GM19372 (cell line): Measurements from ENCODE around the gene AOPEP.

Source experiments
- ATAC-seq: cut with Tn5 transposase; IDR thresholded peaks from one replicate; pipeline ENCODE4 v1.9.1; 2021; ENCODE audit warnings: mild to moderate bottlenecking, low read depth, moderate library complexity; ENCODE audit not compliant: unreplicated experiment

The AOPEP gene

DNA sequence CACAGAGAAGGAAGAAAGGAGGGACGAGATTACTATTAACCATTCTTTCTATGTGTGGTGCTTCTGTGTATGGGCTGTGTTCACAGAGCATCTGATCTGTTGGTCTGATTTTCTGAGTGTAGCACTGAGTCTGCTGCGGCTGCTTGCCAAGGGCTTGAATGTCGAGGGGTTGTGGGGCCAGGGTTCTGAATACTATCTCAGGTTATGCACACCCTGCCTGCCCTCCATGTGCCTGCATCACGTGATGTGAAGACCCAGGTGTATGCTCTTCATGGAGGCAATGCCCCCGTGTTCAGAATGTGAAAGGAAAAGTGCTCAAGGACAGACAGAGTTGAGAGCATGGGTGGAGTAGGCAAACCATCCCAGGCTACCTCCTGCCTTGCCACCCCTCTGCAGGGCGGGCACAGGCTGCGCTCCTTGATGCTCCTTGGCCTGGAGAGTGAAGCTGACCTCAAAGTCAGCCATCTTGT, 336.1 kb downstream of the AOPEP start:
- no peak for ATAC-seq

DNA sequence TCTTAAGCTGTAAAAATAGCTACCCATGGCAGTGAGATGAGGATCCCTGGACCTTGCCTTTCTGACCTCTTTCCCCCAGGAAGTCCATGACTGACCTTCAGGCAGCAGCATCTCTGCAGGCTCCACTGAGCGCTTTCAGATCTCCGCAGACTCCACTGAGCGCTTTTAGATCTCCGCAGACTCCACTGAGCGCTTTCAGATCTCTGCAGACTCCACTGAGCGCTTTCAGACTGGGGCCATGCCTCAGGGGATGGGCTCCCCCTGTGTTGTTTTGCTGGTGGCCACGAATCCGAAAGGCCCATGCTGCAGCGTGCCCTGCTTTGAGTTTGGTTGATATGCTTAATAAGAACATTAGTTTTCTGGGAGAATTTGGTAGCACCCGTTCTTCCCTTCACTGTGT, 336.8 kb downstream of the AOPEP start:
- no peak for ATAC-seq

DNA sequence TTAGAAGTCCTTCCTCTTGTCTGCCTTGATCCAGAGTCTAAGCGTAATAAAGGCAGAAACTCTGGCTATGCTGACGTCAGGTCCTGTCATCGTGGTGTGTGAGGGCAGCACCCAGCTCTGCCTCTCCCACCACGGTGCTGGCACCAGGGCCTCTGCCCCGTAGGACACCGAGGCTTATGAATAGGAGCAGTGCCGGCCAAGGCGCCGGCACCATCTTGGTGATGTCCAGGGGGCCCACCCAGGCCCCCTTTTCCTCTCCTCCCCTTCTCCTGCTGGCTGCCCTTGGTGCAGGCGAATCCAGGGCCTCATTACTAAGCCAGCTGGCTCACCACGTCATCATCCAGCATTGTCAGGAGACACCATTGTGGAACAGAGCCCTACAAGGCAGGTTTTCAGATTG, 338.7 kb downstream of the AOPEP start:
- ATAC-seq: no peak

DNA sequence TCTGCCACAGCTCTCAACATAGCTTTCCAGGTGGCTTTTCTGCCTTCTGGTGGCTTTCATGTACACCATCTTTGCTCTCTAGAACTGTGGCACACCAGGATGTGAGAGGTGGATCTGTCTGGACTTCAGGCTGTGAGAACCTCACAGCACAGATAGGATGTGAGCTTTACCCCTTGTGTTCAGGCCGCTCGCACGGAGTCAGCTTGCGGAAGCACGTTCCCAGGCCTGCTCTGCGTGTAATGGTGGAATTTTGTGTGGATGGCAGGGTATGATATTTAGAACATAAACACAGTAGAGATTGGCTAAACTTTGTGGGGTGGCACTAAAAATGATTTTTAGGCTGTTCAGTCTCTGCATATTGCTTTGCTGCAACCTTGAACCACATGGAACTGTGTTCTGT, 340.6 kb downstream of the AOPEP start:
- ATAC-seq: no peak

DNA sequence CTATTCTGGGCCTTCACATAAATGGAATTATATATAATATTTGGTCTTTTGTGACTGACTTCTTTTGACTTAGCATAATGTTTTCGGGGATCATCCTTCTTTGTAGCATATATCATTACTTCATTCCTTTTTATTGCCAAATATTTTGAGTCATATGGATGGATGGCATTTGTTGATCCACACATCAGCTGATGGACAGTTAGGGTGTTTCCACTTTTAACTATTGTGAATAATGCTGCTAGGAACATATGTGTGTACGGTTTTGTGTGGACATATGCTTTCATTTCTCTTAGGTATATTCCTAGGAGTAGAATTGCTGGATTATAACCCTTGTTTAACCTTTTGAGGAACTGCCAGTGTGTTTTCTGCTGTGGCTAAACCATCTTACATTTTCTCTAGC, 341.4 kb downstream of the AOPEP start:
- ATAC-seq: no peak

DNA sequence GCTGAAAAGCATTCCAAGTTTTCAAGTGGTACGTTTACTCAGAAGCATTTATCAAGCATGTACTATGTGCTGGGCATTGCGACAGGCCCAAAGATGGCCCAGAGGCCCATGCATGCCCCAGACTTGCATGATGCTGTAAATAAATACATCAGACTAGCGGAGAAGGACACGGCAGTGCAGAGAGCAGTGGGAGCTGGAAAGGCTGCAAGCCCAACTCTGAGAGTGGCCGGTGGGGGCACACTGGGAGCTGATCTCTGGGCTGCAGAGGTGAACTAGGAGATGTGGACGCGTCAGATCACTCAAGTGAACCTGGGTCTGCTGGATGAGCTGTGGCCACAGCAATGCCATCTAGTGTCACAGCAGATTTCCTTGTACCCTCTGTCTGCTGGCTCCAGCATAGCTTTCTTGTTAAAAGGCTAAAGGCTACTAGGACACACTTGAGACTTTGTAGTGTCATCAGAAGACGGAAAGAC, 344.1 kb downstream of the AOPEP start:
- ATAC-seq: no peak

DNA sequence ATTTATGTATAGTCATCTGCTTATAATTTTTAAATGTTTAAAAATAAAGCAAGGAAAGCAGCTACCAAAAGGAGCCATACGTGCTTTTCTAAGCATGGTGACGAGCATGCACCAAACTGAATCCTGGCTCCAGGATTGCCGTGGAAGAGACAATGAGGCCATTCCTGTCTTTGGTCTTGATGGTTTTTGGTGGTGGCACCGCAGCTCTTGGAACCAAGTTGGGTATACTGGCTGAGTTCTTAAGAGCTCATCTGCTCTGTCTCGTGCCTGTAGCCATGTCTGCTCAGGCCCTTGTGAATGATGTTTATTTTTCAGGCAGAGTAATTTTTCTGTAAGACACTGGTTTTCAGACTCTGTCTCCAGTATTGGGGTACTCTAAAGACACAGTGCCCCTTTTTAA, 345.0 kb downstream of the AOPEP start:
- no peak for ATAC-seq

DNA sequence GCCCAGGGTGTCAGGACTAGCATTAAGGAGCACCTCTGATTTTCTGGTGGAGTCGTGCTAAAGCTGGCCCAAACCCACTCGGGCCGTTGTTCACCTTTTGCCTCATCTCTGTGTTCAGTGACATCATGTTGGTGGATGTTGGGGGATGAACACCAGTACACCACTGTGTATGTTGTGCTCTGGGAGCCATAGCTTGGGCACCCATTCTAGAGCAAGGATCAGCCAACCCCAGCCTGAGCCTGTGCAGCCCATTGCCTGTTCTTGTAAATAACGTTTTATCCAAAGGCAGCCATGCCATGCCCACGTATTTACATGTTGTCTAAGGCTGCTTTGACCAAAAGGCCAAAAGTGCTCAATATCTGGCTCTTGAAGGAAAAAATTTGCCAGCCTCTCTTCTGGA, 345.4 kb downstream of the AOPEP start:
- no peak for ATAC-seq

DNA sequence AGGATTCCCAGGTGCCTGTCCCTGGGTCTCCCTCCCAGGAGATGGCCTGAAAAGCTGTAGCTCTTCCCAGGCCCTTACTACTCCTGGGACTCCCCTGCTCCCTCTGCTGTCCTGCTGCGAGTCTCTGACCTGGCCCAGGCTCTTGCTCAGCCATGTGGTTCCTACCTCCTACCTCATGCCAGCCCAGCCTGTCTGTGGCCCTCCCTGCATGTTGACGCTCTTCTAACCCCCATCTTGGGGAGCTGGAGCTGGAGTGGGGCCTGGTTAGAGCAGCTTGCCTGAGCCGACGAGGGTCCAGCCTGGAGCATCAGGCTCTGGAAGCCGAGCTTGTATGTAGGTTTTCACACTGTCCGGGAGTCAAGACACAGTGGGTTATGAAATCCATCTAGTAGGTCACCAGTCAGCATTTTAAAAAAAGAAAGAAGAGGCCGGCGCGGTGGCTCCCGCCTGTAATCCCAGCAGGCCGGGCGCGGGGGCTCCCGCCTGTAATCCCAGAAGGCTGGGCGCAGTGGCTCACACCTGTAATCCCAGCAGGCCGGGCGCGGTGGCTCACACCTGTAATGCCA, 346.6 kb downstream of the AOPEP start:
- no peak for ATAC-seq

DNA sequence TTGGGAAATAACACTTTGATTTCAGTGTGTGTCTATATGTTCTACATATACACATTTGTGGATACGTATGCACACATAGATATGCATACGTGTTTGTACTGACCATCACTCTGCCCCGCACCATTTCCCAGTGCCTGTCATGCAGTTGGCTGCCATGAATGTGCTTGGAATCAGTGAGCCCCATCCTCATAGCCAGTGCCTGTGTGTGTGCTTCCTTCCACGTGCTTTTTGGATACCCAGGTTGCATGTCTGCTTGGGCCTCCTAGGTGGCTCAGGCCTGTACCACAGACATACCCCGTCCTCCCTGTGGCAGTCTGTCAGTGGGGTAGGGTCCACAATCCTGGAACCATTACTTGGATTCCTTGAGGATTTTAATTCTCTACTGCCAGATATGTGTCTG, 347.4 kb downstream of the AOPEP start:
- no peak for ATAC-seq

DNA sequence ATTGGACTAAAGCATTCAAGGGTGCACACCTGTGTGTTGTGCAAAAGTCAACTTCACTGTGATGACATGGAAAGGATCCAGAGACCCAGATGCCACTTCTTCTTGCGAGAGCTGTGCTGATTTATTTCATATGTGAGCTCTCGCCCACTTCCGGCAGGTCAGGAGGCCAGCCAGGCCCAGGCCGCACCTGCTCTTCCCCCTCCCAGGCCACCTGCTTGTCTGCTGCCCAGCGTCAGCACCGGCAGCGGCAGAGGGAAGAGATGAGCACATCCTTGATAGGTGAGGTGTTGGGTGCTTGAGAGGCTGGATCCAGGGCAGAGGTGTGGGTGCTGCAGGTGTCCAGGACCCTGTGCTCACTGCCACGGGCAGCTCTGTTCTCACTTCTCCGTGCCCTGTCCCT, 348.1 kb downstream of the AOPEP start:
- no peak for ATAC-seq

DNA sequence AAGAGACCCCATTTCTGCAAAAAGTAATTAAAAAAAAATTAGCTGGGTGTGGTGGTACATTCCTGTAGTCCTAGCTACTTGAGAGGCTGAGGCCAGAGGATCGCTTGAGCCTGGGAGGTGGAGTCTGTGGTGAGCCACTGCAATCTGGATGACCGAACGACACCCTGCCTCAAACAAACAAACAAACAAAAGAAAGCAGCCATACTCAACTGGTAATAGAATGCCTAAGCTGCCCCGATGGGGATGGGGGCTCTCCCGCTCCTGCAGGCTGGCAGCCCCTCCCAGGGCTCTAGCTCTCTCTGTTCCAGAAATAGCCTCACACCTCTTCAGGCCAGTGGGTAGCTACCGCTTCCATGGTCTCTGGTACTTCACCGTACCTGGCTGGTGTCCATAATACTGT, 349.2 kb downstream of the AOPEP start:
- no peak for ATAC-seq

DNA sequence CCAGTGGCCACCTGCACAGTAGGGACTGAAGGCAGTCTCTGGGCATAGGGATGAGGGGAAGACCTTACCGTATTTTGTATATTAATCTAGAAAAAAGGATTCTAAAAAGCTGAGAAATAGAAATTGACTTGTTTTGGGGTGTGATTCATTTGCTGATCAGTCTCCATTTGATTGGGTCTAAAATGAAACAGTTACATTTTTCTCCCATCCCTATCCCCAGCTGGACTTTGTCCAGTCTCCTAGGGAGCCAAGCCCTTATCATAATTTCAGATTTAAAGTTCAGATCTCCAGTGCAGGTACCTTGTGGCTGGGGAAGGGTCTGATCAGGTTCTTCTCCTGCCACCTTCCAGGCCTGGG, 350.2 kb downstream of the AOPEP start:
- ATAC-seq: no peak

DNA sequence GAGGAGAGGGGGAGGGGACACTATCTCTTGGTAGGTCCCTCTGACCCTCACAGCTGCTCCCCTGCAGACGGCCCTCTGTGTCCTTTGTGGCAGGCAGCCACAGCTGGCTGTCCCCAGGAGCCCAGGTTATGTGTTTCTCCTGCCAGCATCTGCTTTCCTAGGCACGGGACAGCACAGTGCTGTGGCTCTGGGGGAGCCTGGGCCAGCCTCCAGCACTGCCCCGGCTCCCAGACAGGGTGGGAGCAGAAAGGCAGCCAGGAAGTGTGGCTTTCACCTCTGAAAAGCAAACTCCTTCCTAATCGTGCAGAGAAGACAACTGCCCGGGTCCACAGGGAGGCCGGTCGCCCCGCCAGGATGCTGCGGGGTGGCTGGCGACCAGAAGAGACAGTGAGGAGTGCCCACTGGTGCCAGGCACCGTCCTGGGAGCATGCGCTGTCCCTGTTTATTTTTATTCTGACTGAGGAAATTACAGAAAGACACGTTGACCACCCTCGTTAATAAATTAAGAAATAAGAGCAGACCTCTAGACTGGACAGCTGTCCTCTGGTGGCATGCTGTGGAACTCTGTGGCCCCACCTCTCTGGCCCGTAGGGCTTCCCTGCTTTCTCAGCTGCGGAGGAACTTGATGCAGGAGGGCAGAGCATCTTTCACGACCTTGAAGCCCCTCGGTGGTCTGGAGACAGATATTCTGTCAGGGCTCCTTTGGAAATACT, 350.7 kb downstream of the AOPEP start:
- ATAC-seq: no peak

DNA sequence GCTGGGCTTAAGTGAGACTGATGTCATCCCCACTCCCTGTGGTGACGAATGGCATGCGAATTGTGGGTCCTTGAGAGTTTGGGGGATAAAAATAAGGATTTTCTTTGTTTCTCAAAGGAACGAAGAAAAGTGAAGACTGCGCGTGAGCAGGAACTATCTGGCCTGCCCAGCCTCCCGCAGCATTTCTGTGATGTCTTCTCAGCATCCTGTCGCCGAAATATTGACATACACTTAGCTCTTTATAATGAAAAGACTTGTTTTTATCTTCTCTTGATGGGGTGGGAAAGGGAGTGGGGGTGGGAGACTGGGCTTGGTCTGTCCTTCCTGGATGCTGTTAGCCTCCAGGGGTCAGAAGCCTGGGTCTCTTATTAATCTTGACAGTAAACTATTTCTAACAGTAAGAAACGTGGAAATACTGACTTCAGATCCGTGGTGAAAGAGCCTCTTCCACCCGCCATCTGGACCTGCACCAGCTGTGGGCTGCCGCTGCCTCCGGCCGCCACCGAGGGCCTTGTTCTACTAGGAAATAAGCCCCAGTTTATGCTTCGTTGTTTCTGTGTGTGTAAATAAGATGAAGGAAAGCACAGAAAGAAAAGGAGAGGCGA, 351.4 kb downstream of the AOPEP start:
- no peak for ATAC-seq

DNA sequence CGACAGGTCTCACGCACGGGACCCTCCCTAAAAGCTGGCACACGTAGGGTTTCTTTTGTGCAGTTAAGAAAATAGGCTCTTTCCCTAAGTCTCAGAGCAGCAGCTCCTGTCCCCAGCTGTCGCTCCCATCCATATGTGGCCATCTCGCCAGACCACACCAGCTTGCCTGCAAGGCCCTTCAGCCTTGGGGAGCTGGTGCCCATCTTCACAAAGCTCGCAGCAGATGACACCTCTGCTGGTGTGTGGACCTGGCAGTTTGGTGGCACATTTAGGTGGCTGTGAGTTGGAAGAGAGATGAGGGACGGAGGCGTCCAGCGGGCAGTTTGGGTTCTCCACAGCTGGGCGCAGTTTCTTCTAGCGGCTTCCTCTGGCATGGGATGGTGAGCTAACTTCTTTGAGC, 352.0 kb downstream of the AOPEP start:
- ATAC-seq: no peak

DNA sequence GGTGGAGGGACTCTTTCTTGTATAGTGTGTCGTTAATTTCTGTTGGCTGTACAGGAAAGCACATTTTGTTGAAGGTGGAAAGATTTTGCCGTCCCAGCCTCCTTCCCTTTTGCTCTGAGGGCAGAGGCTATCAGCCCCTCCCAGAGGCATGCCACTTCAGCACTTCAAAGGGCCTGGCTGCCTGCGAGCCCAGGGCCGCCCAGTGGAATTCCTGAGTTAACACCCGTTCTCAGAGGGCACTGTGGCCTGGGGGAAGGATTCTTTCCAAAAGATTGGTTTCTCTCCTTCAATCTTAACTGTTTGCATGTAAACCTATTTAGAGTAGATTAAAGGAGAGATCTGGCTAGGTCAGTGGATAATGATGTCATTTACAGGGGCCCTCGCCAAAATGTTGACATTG, 352.4 kb downstream of the AOPEP start:
- no peak for ATAC-seq

DNA sequence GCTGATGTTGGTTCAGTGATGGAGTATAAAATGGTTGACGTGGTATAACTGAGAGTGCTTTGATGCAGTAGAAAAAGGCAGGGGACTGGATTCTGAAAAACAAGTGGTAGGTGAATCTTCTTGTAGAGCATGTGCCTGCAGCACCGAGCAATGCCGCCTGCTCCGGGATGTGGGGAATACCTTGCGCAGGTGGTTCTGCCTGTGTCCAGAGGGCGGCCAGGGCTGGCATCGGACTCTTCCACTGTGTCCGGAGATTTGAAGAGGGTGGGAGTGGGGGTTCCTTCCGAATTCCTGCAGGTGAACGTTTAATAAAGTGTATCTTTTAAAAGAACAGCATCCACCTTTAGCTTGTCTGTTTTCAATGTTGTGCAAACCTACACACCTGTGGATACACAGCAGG, 353.0 kb downstream of the AOPEP start:
- no peak for ATAC-seq

DNA sequence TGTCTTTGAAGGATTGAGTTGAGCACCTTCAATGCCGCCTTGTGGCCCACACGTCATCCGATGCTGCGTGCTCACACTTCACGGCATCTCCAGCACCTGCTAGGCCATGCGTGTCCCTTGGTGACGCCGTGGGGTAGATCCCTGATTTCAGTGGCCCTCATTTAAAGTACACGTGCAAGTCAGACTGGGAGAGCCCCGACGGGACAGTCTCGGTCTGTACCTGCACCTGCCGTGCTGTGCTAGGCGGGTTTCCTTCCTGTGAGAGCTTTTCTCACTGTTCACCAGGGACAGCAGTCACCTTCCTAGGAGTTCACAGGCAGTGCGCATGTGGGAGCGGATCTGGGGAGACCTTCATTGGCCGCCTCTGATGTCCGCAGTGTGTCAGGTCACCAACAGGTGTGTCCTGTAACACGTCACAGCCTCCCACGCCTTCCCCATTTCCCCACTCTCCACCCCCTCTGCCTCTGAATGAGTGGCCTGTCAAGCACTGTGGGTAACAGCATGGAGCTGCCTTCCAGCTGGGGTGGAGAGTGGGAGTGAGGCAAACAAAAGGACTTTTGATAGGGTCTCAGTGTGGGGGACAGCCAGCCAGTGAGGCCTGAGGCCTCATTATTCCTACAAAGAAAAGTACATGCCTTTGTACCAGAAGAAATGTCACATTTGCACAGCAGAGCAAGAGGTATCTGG, 354.6 kb downstream of the AOPEP start:
- ATAC-seq: no peak

DNA sequence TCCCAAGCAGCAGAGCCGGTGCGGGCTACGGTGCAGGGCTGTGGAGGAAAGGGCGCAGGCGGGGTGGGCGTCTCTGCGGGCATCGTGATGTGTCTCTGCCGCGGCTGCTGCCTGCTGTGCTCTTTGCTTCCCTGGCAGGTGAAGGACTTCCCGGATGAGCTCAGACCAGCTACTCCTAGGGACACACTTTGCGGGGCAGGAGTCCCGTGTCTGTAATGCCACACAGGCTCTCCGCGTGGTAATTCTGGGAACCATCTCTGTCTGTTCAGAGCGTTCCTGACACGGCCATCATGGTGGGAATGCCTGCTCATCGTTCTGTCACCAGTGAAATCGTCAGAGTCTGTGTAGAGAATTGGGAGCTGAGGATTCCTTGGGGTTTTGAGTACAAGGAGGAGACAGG, 355.5 kb downstream of the AOPEP start:
- ATAC-seq: no peak

DNA sequence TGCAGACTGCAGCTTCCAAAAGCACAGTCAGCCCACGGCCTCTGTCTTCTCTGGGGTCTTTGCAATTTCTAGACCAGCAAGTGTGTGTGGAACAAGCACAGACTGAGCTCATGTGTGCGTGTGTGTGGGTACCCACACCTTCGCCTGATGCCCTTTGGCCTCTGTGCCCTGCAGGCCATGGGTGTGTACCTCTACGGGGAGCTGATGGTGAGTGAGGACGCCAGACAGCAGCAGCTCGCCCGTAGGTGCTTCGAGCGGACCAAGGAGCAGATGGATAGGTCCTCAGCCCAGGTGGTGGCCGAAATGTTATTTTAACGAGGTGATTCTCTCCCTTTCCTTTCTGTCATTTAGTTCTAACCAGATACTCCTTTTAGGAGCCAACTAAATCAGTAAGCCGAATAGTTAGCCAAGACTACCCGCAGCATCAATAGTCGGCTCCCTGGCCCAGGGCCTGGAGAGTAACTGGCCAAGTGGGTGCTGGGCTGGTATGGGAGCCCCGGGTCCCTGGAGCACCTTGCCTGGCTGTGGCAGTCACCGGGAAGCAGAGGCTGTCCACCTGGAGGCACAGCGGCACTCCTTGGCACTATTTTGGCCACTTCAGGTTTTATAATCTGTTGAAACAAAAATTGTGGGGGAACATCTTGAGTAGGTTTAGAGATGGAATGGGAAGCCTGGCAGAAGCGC, 356.0 kb downstream of the AOPEP start:
- no peak for ATAC-seq
